CD4-positive, alpha-beta memory T cell (primary cell): ENCODE data around the gene WDR49. TPM values are rescaled to one million over a fixed set of nuclear protein-coding genes. Genes with fewer than 3 reads are reported as not detected.

ENCODE experiments used
- CTCF ChIA-PET: fragments of 350-600 bp; sonication (Branson Sonifier 250); formaldehyde crosslinking; loops from one replicate; lab custom pipeline; 2021; ENCODE audit warnings: inconsistent platforms; ENCODE audit not compliant: partially characterized antibody; lab: Charles Lee
- POLR2A ChIA-PET: fragments of 350-600 bp; sonication (Branson Sonifier 250); formaldehyde crosslinking; loops from one replicate; lab custom pipeline; 2021; ENCODE audit not compliant: partially characterized antibody; lab: Charles Lee
- DNase-seq, 5 donors: peaks; one replicate each; pipeline versions ENCODE4 v3.0.0 to v3.0.0-alpha.2; 2020 to 2022; ENCODE audit warnings: mixed read lengths in 1 of 5
- H3K27ac ChIP-seq: one replicate; pipeline ENCODE4 v1.7.0; 2013; ENCODE audit warnings: low read depth, low read length
- H3K27me3 ChIP-seq: 2 replicates; pipeline ENCODE4 v1.7.0; 2013; ENCODE audit warnings: mild to moderate bottlenecking, low read length, moderate library complexity; ENCODE audit not compliant: insufficient read depth
- H3K36me3 ChIP-seq: 2 replicates; pipeline ENCODE4 v1.7.0; 2013; ENCODE audit warnings: mild to moderate bottlenecking, low read length, moderate library complexity; ENCODE audit not compliant: insufficient read depth
- H3K4me1 ChIP-seq: 2 replicates; pipeline ENCODE4 v1.7.0; 2013; ENCODE audit warnings: mild to moderate bottlenecking, low read length, moderate library complexity; ENCODE audit not compliant: insufficient read depth
- H3K4me3 ChIP-seq, 2 donors: one replicate each; pipeline ENCODE4 v1.7.0; 2013; ENCODE audit warnings: low read length in 2 of 2, mild to moderate bottlenecking in 1 of 2
- H3K9me3 ChIP-seq, 2 donors: one replicate each; pipeline ENCODE4 v1.7.0; 2013; ENCODE audit warnings: low read length in 2 of 2, control low read depth in 1 of 2; ENCODE audit not compliant: control insufficient read depth in 1 of 2
- H3K27ac Mint-ChIP-seq, 7 donors: one replicate each; pipeline ENCODE4 v1.8.0; 2020 to 2021; ENCODE audit warnings: mixed read lengths in 7 of 7, mild to moderate bottlenecking in 6 of 7, inconsistent platforms in 3 of 7, moderate library complexity in 3 of 7
- H3K27me3 Mint-ChIP-seq, 2 donors: one replicate each; pipeline ENCODE4 v1.8.0; 2020 to 2021; ENCODE audit warnings: mixed read lengths in 2 of 2
- H3K36me3 Mint-ChIP-seq, 2 donors: one replicate each; pipeline ENCODE4 v1.8.0; 2020 to 2021; ENCODE audit warnings: mixed read lengths in 2 of 2, inconsistent platforms in 1 of 2, mild to moderate bottlenecking in 1 of 2
- H3K4me1 Mint-ChIP-seq, 4 donors: one replicate each; pipeline ENCODE4 v1.8.0; 2020 to 2021; ENCODE audit warnings: mixed read lengths in 4 of 4, mild to moderate bottlenecking in 1 of 4
- H3K4me3 Mint-ChIP-seq, 8 donors: one replicate each; pipeline ENCODE4 v1.8.0; 2020 to 2021; ENCODE audit warnings: mixed read lengths in 8 of 8, mild to moderate bottlenecking in 7 of 8, moderate library complexity in 6 of 8, inconsistent platforms in 3 of 8
- H3K9me3 Mint-ChIP-seq, 8 donors: one replicate each; pipeline ENCODE4 v1.8.0; 2020 to 2021; ENCODE audit warnings: mixed read lengths in 8 of 8, mild to moderate bottlenecking in 5 of 8, inconsistent platforms in 3 of 8, moderate library complexity in 1 of 8
- intact Hi-C: fragments of 100-400 bp; cut with micrococcal nuclease; formaldehyde crosslinking; loops from one replicate; pipeline ENCODE4 v1.15.1; 2023
- polyA plus RNA-seq, 2 donors: library from polyadenylated mRNA; unstranded; fragments of 300-500 nt; fragmentation: Illumina TruSeq; gene quantifications; one replicate each; pipeline ENCODE4 v1.2.3, GENCODE V29; 2021
- total RNA-seq, 2 experiments: library from RNA; stranded (reverse); gene quantifications; one replicate each; pipeline ENCODE4 v1.2.3, GENCODE V29; 2021

The WDR49 gene
- total and polyA plus RNA-seq, 4 experiments from 2014 or later, result 0.53 TPM; not detected in 3

- Histone ChIP-seq H3K27ac (no peak overlapping the region), H3K4me1 (no peaks in the 10 kb centered on the region), H3K36me3 (no peaks in the 10 kb centered on the region), H3K27me3 (no peaks in the 10 kb centered on the region), H3K9me3 (no peaks in the 10 kb centered on the region), H3K4me3 (no peak overlapping the region)
- no peaks in the 10 kb centered on the region for H3K4me1 Mint-ChIP-seq
- H3K36me3 Mint-ChIP-seq, result no peaks in the 10 kb centered on the region
- ChIA-PET CTCF (no interaction called here), POLR2A (no interaction called here)
- H3K27me3 Mint-ChIP-seq, result no peaks in the 10 kb centered on the region
- no peak overlapping the region for H3K4me3 Mint-ChIP-seq
- intact Hi-C loops, result no loop called here
- peaks cover 0 to 9% (median 1%) of the 10 kb centered on the region in 8 donors for H3K9me3 Mint-ChIP-seq
- H3K27ac Mint-ChIP-seq, result no peak overlapping the region
- no peak for DNase-seq
Measured at GRCh38 chr3:167483708-167484475, 169.8 kb downstream of the WDR49 start.

GRCh38 chr3:167481164-167481563 is 172.6 kb downstream of the WDR49 start:
- intact Hi-C loops, result no loop called here
- Histone ChIP-seq H3K4me3 (no peak overlapping the region), H3K4me1 (no peaks in the 10 kb centered on the region), H3K36me3 (no peaks in the 10 kb centered on the region), H3K9me3 (no peaks in the 10 kb centered on the region), H3K27ac (no peak overlapping the region), H3K27me3 (no peaks in the 10 kb centered on the region)
- Mint-ChIP-seq H3K36me3 (no peaks in the 10 kb centered on the region), H3K4me1 (no peaks in the 10 kb centered on the region), H3K27me3 (no peaks in the 10 kb centered on the region), H3K4me3 (no peak overlapping the region), H3K9me3 (peaks cover 0 to 5% (median 1%) of the 10 kb centered on the region in 8 donors), H3K27ac (no peak overlapping the region)
- ChIA-PET POLR2A (no interaction called here), CTCF (no interaction called here)
- DNase-seq, result no peak

GRCh38 chr3:167480748-167481147 is 173.0 kb downstream of the WDR49 start:
- H3K27me3 Mint-ChIP-seq, result no peaks in the 10 kb centered on the region
- H3K4me3 Mint-ChIP-seq, result no peak overlapping the region
- peaks cover 0 to 4% (median 1%) of the 10 kb centered on the region in 8 donors for H3K9me3 Mint-ChIP-seq
- H3K27ac Mint-ChIP-seq, result no peak overlapping the region
- Histone ChIP-seq H3K9me3 (no peaks in the 10 kb centered on the region), H3K4me3 (no peak overlapping the region), H3K36me3 (no peaks in the 10 kb centered on the region), H3K4me1 (no peaks in the 10 kb centered on the region), H3K27me3 (no peaks in the 10 kb centered on the region), H3K27ac (no peak overlapping the region)
- H3K4me1 Mint-ChIP-seq, result no peaks in the 10 kb centered on the region
- no peak for DNase-seq
- intact Hi-C loops, result no loop called here
- POLR2A ChIA-PET, result no interaction called here
- no peaks in the 10 kb centered on the region for H3K36me3 Mint-ChIP-seq
- CTCF ChIA-PET, result no interaction called here

DNA sequence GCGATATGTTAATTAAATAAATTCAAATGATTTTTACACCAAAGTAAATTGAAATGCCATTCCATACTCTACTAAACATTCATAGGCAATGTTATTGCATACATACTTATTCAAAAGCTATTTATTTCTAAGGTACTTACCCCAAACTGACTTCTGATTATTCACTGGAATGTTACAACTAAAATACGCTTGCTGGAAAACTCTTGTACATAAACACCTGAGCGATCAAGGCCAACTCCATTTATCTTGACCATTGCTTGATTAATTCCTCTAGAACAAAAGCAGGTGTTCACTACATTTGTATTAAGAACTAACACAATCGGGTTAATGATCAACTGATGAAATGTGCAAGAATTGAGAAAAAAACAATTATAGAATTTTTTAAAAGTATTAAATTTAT is 179.9 kb downstream of the WDR49 start, which contains the start of gene SERPINI2:
Gene SERPINI2, minus strand, starts transcription at position 180 of the 400 bp plus-strand sequence. CDS start 2,208 bp downstream, outside the sequence.
- Histone ChIP-seq H3K4me1 (no peaks in the 10 kb centered on the region), H3K27me3 (no peaks in the 10 kb centered on the region), H3K9me3 (no peaks in the 10 kb centered on the region), H3K36me3 (no peaks in the 10 kb centered on the region), H3K4me3 (no peak within 1 kb of the TSS), H3K27ac (no peak within 1 kb of the TSS)
- H3K27ac Mint-ChIP-seq, result no peak within 1 kb of the TSS
- no peaks in the 10 kb centered on the region for H3K9me3 Mint-ChIP-seq
- no peaks in the 10 kb centered on the region for H3K4me1 Mint-ChIP-seq
- DNase-seq, result no peak
- intact Hi-C loops, result no loop called here
- no peaks in the 10 kb centered on the region for H3K36me3 Mint-ChIP-seq
- ChIA-PET CTCF (no interaction called here), POLR2A (no interaction called here)
- H3K4me3 Mint-ChIP-seq, result no peak within 1 kb of the TSS
- no peaks in the 10 kb centered on the region for H3K27me3 Mint-ChIP-seq

DNA sequence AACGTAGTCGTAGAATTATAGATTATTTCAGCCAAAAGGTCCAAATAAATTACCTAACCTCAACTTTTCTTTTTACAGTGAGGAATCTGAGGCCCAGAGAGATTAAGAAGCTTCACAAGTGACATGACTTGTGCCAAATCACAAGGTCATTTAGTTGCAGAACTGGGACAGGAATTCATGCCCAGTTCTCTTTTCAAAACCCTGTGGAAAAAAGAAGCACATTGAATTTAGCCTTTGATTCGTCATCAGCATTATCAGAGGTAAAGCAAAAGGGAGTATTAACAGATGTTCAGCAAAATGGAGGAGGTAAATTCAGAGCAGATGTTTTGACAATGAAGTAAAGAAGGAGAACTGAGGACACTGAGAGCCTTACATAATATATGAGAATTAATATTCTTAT is 184.4 kb downstream of the WDR49 start:
- ChIA-PET CTCF (no interaction called here), POLR2A (no interaction called here)
- Mint-ChIP-seq H3K4me3 (no peak overlapping the region), H3K36me3 (no peaks in the 10 kb centered on the region), H3K27ac (no peak overlapping the region), H3K9me3 (no peaks in the 10 kb centered on the region), H3K27me3 (no peaks in the 10 kb centered on the region), H3K4me1 (no peaks in the 10 kb centered on the region)
- Histone ChIP-seq H3K4me1 (no peaks in the 10 kb centered on the region), H3K4me3 (no peak overlapping the region), H3K36me3 (no peaks in the 10 kb centered on the region), H3K9me3 (no peaks in the 10 kb centered on the region), H3K27ac (no peak overlapping the region), H3K27me3 (no peaks in the 10 kb centered on the region)
- intact Hi-C loops, result no loop called here
- DNase-seq, result no peak

- intact Hi-C loops, result no loop called here
- Mint-ChIP-seq H3K4me1 (no peaks in the 10 kb centered on the region), H3K27me3 (no peaks in the 10 kb centered on the region), H3K4me3 (no peak overlapping the region), H3K9me3 (no peaks in the 10 kb centered on the region), H3K27ac (no peak overlapping the region), H3K36me3 (no peaks in the 10 kb centered on the region)
- ChIA-PET CTCF (no interaction called here), POLR2A (no interaction called here)
- DNase-seq, result no peak
- Histone ChIP-seq H3K4me3 (no peak overlapping the region), H3K9me3 (no peaks in the 10 kb centered on the region), H3K36me3 (no peaks in the 10 kb centered on the region), H3K4me1 (no peaks in the 10 kb centered on the region), H3K27me3 (no peaks in the 10 kb centered on the region), H3K27ac (no peak overlapping the region)
Measured at GRCh38 chr3:167467848-167468611, 185.7 kb downstream of the WDR49 start.

DNA sequence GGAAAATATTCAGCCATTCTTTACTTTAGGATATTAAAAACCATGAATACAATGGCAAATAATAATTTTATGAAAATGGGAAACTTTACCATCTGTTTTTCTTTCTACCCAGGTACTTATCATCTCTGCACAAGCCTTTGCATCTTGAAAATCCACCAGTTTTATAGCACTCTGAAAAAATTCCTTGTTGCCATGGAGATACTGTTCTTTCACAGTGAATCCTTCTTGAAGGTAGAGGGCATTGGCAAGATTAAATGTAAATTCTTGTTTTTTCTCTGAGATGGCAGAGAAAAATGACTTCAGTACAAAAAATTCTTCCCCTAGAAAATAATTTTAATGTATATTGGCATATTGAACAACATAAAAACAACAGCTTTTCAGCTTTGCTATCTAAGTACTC is 186.8 kb downstream of the WDR49 start:
- H3K9me3 ChIP-seq, result no peaks in the 10 kb centered on the region
- Mint-ChIP-seq H3K36me3 (no peaks in the 10 kb centered on the region), H3K27ac (no peak overlapping the region), H3K27me3 (no peaks in the 10 kb centered on the region), H3K9me3 (no peaks in the 10 kb centered on the region), H3K4me3 (no peak overlapping the region), H3K4me1 (no peaks in the 10 kb centered on the region)
- POLR2A ChIA-PET, result no interaction called here
- intact Hi-C loops, result no loop called here
- no peak for DNase-seq
- H3K36me3 ChIP-seq, result no peaks in the 10 kb centered on the region
- no peaks in the 10 kb centered on the region for H3K4me1 ChIP-seq
- no peak overlapping the region for H3K27ac ChIP-seq
- CTCF ChIA-PET, result no interaction called here
- no peak overlapping the region for H3K4me3 ChIP-seq
- no peaks in the 10 kb centered on the region for H3K27me3 ChIP-seq
